ENCODE results near the gene SAXO1. TPM values are rescaled to one million over a fixed set of nuclear protein-coding genes. Genes with fewer than 3 reads are reported as not detected.

SAXO1 gene
- total and polyA plus RNA-seq, 10 donors: 0.02 to 0.89 (median 0.25) TPM; not detected in 4

GRCh38 chr9:18922161-18922885 lies 110.7 kb downstream of the SAXO1 start:
- Histone ChIP-seq H3K4me1 (no peaks in the 10 kb centered on the region), H3K27me3 (replicated peaks in 1 of 7) (no peaks in the 10 kb centered on the region), H3K4me3 (no peak overlapping the region), H3K27ac (no peak overlapping the region), H3K36me3 (no peaks in the 10 kb centered on the region), H3K9me3 (no peaks in the 10 kb centered on the region)
- 70 to 83% (median 76%) methylated on average over 8 of the region's 8 CpGs for WGBS, 5 donors
- TF ChIP-seq POLR2AphosphoS5 (IDR thresholded peaks at IDR 0.05): no peak
- TF ChIP-seq, protein P1, sequence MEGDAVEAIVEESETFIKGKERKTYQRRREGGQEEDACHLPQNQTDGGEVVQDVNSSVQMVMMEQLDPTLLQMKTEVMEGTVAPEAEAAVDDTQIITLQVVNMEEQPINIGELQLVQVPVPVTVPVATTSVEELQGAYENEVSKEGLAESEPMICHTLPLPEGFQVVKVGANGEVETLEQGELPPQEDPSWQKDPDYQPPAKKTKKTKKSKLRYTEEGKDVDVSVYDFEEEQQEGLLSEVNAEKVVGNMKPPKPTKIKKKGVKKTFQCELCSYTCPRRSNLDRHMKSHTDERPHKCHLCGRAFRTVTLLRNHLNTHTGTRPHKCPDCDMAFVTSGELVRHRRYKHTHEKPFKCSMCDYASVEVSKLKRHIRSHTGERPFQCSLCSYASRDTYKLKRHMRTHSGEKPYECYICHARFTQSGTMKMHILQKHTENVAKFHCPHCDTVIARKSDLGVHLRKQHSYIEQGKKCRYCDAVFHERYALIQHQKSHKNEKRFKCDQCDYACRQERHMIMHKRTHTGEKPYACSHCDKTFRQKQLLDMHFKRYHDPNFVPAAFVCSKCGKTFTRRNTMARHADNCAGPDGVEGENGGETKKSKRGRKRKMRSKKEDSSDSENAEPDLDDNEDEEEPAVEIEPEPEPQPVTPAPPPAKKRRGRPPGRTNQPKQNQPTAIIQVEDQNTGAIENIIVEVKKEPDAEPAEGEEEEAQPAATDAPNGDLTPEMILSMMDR (IDR thresholded peaks at IDR 0.05 in 8 of 11, conservative IDR thresholded peaks at IDR 0.05 in 3 of 11): no peak
- intact Hi-C loops (cut with DNase I; ENCODE audit: low total_unique reads): no loop called here
- DNase-seq: no peak

DNA sequence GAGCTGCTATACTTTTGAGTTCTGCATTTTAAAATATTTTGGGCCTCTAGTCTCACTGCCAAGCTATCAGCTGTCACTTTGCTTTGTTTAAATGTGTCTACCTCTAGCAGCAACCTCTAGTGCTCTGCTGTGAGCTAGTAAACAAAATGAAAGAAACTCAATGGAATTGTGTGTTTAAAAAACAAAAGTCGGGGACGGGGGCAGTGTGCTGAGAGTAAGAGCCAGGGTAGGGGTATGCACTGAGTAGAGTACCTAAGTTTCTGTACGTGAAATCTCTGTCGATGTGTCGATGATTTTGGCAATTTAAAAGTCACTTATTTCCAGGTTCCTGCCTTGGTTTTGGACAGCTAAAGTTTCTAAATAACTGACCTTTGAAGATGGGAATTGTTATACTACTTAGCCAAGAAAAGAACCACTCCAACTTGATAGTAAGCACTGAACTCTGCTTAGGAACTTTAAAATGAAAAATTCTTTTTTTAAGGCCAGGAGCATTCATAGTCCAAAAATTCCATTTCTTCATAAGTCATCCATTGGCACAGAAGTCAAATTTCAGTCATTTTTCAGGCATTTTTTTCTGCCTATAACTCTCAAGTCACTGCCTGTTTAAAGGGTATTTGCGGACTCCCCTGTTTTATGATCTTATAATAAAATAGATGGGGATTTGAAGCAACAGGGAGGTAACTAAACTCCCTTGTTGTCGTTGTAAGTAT lies 111.5 kb downstream of the SAXO1 start:
- Histone ChIP-seq H3K36me3 (no peaks in the 10 kb centered on the region), H3K4me3 (no peak overlapping the region), H3K27me3 (replicated peaks in 1 of 7) (no peaks in the 10 kb centered on the region), H3K27ac (no peak overlapping the region), H3K4me1 (no peaks in the 10 kb centered on the region), H3K9me3 (no peaks in the 10 kb centered on the region)
- intact Hi-C loops (cut with DNase I; ENCODE audit: low total_unique reads): no loop called here
- TF ChIP-seq POLR2A (IDR thresholded peaks at IDR 0.05) (no peak), POLR2AphosphoS5 (IDR thresholded peaks at IDR 0.05) (no peak)
- TF ChIP-seq, protein P1 (IDR thresholded peaks at IDR 0.05 in 8 of 11, conservative IDR thresholded peaks at IDR 0.05 in 3 of 11): no peak
- DNase-seq: no peak
- WGBS, 5 donors: 76 to 88% (median 85%) methylated on average over 7 of the region's 7 CpGs

- H3K27ac ChIP-seq: no peak overlapping the region
- WGBS, 5 donors: 67 to 84% (median 76%) methylated on average over 4 of the region's 4 CpGs
Measured at GRCh38 chr9:18920141-18921084, 112.6 kb downstream of the SAXO1 start.

More at GRCh38 chr9:18920141-18921084, 112.6 kb downstream of the SAXO1 start:
- intact Hi-C loops (cut with DNase I; ENCODE audit: low total_unique reads): no loop called here
- TF ChIP-seq POLR2A (IDR thresholded peaks at IDR 0.05) (no peak), POLR2AphosphoS5 (IDR thresholded peaks at IDR 0.05) (no peak)
- TF ChIP-seq, protein P1 (IDR thresholded peaks at IDR 0.05 in 8 of 11, conservative IDR thresholded peaks at IDR 0.05 in 3 of 11): no peak
- H3K4me1 ChIP-seq: no peaks in the 10 kb centered on the region
- no peaks in the 10 kb centered on the region for H3K9me3 ChIP-seq
- no peak for DNase-seq
- no peaks in the 10 kb centered on the region for H3K27me3 ChIP-seq (replicated peaks in 1 of 7)
- no peak overlapping the region for H3K4me3 ChIP-seq
- H3K36me3 ChIP-seq: no peaks in the 10 kb centered on the region
